Kidney (tissue), 14 donors: ENCODE measurements around the gene EYA4. TPM values are rescaled to one million over a fixed set of nuclear protein-coding genes. Genes with fewer than 3 reads are reported as not detected.

ENCODE experiments used
- DNase-seq, 5 donors: peaks; one replicate each; pipeline ENCODE4 v3.0.0-alpha.2; 2013 to 2020
- FAIRE-seq: peaks from 2 replicates; lab custom pipeline; 2012; peaks lifted over from hg19 to GRCh38; lab: Jason Lieb, UNC
- H3K27ac ChIP-seq, 2 donors: one replicate each; pipeline ENCODE4 v1.7.0; 2013; ENCODE audit warnings: low read depth in 2 of 2, low read length in 2 of 2, inconsistent platforms in 1 of 2
- H3K27me3 ChIP-seq: one replicate; pipeline ENCODE4 v1.7.1; 2013; ENCODE audit warnings: low read length, inconsistent platforms; ENCODE audit not compliant: control insufficient read depth, insufficient read depth
- H3K36me3 ChIP-seq, 3 donors: one replicate each; pipeline versions ENCODE4 v1.7.0 to v1.7.1; 2013; ENCODE audit warnings: low read length in 3 of 3, control low read depth in 1 of 3, inconsistent platforms in 1 of 3; ENCODE audit not compliant: insufficient read depth in 3 of 3, control insufficient read depth in 2 of 3
- H3K4me1 ChIP-seq, 3 donors: one replicate each; pipeline versions ENCODE4 v1.7.0 to v1.7.1; 2013; ENCODE audit warnings: low read length in 3 of 3, inconsistent platforms in 1 of 3, low read depth in 1 of 3; ENCODE audit not compliant: control insufficient read depth in 2 of 3, insufficient read depth in 2 of 3
- H3K4me3 ChIP-seq, 3 donors: one replicate each; pipeline versions ENCODE4 v1.7.0 to v1.8.1; 2013; ENCODE audit warnings: low read length in 3 of 3, control low read depth in 1 of 3, inconsistent platforms in 1 of 3
- H3K9ac ChIP-seq, 3 donors: one replicate each; pipeline versions ENCODE4 v1.7.0 to v1.7.1; 2013; ENCODE audit warnings: low read length in 3 of 3, control low read depth in 1 of 3, inconsistent platforms in 1 of 3
- H3K9me3 ChIP-seq, 3 donors: one replicate each; pipeline versions ENCODE4 v1.7.0 to v1.7.1; 2013; ENCODE audit warnings: low read length in 3 of 3, control low read depth in 1 of 3, inconsistent platforms in 1 of 3; ENCODE audit not compliant: control insufficient read depth in 2 of 3, insufficient read depth in 1 of 3
- intact Hi-C: fragments of 100-400 bp; cut with DNase I; formaldehyde crosslinking; loops from one replicate; pipeline ENCODE4 v1.11.1; 2022
- polyA plus RNA-seq: library from polyadenylated mRNA; stranded (reverse); fragments of 350-450 nt; fragmentation: Illumina TruSeq; extraction: RNeasy Lipid Tissue Mini Kit (QIAGEN cat#74804); gene quantifications from one replicate; pipeline ENCODE4 v1.2.3, GENCODE V29; 2014; ENCODE audit warnings: low read depth, low replicate concordance; ENCODE audit not compliant: insufficient read depth
- total RNA-seq: library from RNA; stranded (reverse); fragmentation: NEBNext Ultra II Directional; extraction: Animal tissue kit (Norgen Biotek cat#: 25700); gene quantifications from one replicate; pipeline ENCODE4 v1.2.1, GENCODE V29; 2021
- TF ChIP-seq, protein P1 (sequence below): IDR thresholded peaks from 3 replicates; pipeline ENCODE4 v1.5.1; 2012; ENCODE audit warnings: mild to moderate bottlenecking, moderate library complexity, borderline replicate concordance; ENCODE audit not compliant: insufficient read depth; ENCODE audit errors: extremely low read depth
- donor health status: control.
- donor health status: control.
- donor health status: control.
- donor health status: control.
- donor health status: control.
- donor health status: DM: yes; HTN: yes; CAD: no.
- donor health status: Normal renal cell carcinoma (clear cell type).

EYA4 gene
- total and polyA plus RNA-seq, 2 donors from 2014 or later, result 0.99 to 5.0 TPM

DNA sequence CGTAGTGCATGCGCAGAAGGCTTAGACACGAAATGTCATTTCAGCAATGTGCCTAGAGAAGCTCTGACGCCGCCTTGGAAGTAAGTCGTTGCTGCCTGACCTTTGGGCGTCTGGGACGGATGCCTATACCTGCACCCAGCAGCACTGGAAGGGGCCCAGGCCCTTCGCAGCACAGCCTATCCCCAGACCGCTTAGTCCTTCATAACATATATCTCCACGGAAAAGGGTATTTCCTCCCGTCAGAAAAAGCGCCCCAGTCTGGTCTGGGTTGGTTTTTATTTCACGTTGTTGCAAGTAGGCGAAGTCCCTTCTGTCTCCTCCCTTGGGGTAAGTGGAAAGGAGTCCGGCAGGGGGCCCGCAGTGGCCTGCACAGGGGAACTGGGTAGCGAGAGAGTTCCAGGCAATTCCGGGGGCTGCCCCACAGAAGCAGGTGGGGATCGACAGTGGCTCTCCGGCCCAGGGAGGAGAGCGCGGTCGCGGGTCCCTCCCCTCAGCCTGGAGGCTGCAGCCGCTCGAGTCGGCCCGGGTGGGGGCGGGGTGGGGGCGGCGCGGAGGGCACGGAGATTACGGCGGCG, 559 bp upstream of the EYA4 start:
- DNase-seq (peak; percentile 59 to 81 (median 70)), FAIRE-seq (no peak)
- H3K4me3 ChIP-seq, result peak overlapping the region; percentile 25 to 58 (median 56)
- peak overlapping the region in 1 of 3 donors; percentile 29 for H3K9ac ChIP-seq
- H3K27ac ChIP-seq, result peak overlapping the region; percentile 37 to 51
- no peaks in the 10 kb centered on the region for H3K36me3 ChIP-seq
- peaks cover 29% of the 10 kb centered on the region for H3K27me3 ChIP-seq
- no peaks in the 10 kb centered on the region for H3K9me3 ChIP-seq
- TF ChIP-seq, protein P1, sequence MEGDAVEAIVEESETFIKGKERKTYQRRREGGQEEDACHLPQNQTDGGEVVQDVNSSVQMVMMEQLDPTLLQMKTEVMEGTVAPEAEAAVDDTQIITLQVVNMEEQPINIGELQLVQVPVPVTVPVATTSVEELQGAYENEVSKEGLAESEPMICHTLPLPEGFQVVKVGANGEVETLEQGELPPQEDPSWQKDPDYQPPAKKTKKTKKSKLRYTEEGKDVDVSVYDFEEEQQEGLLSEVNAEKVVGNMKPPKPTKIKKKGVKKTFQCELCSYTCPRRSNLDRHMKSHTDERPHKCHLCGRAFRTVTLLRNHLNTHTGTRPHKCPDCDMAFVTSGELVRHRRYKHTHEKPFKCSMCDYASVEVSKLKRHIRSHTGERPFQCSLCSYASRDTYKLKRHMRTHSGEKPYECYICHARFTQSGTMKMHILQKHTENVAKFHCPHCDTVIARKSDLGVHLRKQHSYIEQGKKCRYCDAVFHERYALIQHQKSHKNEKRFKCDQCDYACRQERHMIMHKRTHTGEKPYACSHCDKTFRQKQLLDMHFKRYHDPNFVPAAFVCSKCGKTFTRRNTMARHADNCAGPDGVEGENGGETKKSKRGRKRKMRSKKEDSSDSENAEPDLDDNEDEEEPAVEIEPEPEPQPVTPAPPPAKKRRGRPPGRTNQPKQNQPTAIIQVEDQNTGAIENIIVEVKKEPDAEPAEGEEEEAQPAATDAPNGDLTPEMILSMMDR, result no peak
- intact Hi-C loops, result no loop called here
- no peaks in the 10 kb centered on the region for H3K4me1 ChIP-seq

- peak overlapping the region; percentile 37 to 51 for H3K27ac ChIP-seq
- no peak for FAIRE-seq
- intact Hi-C loops, result no loop called here
- H3K36me3 ChIP-seq, result no peaks in the 10 kb centered on the region
- TF ChIP-seq, protein P1, result no peak
- H3K9me3 ChIP-seq, result no peaks in the 10 kb centered on the region
- H3K27me3 ChIP-seq, result peaks cover 32% of the 10 kb centered on the region
- peak overlapping the region; percentile 47 to 84 (median 57) for H3K4me3 ChIP-seq
- peak overlapping the region in 1 of 3 donors; percentile 68 for H3K9ac ChIP-seq
- DNase-seq, result peak in 4 of 5 donors; percentile 38 to 81 (median 66)
- H3K4me1 ChIP-seq, result no peaks in the 10 kb centered on the region
These were observed 912 bp downstream of the EYA4 start for GRCh38 chr6:133241901-133242636.

DNA sequence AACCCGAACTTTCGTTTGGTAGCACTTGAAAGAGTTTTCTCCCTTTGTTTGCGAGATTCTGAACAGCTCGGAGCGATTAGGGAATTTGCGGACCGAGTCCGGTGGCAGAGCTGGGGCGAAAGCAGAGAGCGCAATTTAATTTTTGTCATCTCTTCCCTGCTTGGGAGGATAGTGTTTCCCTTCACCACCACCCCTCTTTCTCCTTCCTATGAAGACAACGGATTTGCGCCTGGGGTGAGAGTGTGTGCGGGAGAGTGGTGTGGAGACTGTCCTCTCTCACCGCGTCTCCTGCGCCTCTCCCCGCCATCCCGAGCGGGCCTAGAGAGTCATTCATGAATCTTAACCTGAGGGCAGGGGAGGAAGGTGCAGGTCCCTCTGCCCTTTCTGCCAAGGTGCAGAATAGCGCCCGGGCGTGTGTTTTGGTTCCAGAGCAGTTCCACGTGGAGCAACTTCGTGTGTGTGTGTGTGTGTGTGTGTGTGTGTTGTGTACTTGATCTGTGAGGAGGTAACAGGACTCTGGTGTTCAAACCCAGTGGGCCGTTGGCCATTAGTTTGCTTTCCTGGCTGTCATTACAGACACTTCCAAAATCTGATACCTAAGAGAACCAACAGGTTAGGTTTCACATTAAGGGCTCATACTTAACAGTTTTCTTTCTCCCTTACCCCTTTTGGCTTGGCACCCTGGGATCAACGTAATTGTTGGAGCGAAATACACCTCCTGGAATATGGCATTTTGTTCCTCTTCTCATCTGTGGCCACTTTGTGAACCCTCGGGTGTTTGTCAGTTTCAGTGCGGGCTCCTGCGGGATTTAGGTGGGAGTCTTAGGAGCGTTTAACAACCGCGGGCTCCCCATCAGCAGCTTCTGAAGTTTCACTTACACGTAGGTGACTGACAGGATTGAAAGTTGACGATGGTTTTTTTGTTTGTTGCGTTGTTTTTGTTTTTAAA, 1.8 kb downstream of the EYA4 start:
- FAIRE-seq (no peak), DNase-seq (peak; percentile 46 to 78 (median 59))
- Histone ChIP-seq H3K9me3 (no peaks in the 10 kb centered on the region), H3K9ac (peak overlapping the region in 1 of 3 donors; percentile 68), H3K27ac (peak overlapping the region in 1 of 2 donors; percentile 5), H3K4me1 (no peaks in the 10 kb centered on the region), H3K27me3 (peaks cover 32% of the 10 kb centered on the region), H3K4me3 (peak overlapping the region; percentile 47 to 84 (median 57)), H3K36me3 (no peaks in the 10 kb centered on the region)
- intact Hi-C loops, result no loop called here
- TF ChIP-seq, protein P1, result no peak
